Epithelial cell of proximal tubule (primary cell): ENCODE results near the gene C5orf24. TPM values are rescaled to one million over a fixed set of nuclear protein-coding genes. Genes with fewer than 3 reads are reported as not detected.
"Not testable (repeated sequence)": the region's sequence is repeated elsewhere in the genome, so short reads cannot be mapped to it uniquely, and the experiment has no call there.

ENCODE experiments used
- DNase-seq: peaks from one replicate; pipeline ENCODE4 v3.0.0-alpha.2; 2011; ENCODE audit warnings: low read depth
- H3K4me3 ChIP-seq: 2 replicates; pipeline ENCODE4 v1.5.1; 2011; ENCODE audit warnings: low read depth, mild to moderate bottlenecking, low read length
- CTCF ChIP-seq: conservative IDR thresholded peaks from 2 replicates; pipeline ENCODE4 v1.5.1; 2012; ENCODE audit warnings: low read depth, mild to moderate bottlenecking, low read length
- total RNA-seq: library from RNA; depleted of rRNA; stranded (reverse); fragments of >200 nt; gene quantifications from 2 replicates; pipeline ENCODE4 v1.2.3, GENCODE V29; 2015

Gene C5orf24
- total RNA-seq, 1 donor from 2014 or later, result 38.5 TPM

DNA sequence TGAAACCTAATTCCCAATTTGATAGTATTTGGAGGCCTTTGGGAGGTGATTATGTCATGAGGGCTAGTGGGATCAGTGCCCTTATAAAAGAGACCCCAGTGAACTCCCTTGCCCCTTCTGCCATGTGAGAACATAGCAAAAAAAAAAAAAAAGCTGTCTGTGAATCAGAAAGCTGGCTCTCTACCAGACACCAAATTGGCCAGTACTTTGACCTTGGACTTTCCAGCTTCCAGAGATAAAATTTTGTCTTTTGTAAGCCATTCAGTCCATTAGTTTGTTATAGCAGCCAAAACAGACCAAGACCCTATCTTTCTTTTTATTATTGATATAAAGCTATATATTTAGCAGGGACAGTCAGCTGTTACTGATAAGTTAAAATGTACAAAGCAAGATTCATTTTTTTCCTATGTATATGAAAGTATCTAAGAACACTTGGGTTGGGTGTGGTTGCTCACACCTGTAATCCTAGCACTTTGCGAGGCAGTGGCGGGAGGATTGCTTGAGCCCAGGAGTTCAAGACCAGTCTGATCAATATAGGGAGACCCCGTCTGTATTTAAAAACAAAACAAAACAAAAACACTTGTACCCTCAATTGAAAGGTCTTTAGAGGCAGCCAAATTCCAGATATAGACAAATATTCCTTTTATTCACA lies 8.1 kb upstream of the C5orf24 start:
- DNase-seq, result no peak
- H3K4me3 ChIP-seq, result no peak overlapping the region
- TF ChIP-seq CTCF, result no peak

DNA sequence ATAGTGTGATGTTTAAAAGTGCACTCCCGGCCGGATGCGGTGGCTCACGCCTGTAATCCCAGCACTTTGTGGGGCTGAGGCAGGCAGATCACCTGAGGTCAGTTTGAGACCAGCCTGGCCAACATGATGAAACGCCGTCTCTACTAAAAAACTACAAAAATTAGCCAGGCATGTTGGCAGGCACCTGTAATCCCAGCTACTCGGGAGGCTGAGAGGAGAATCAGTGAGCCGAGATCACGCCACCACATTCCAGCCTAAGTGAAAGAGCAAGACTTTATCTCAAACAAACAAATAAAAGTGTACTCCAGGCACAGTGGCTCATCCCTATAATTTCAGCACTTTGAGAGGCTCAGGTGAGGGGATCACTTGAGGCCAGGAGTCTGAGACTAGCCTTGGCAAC lies 7.4 kb upstream of the C5orf24 start:
- not testable (repeated sequence) for H3K4me3 ChIP-seq, DNase-seq

DNA sequence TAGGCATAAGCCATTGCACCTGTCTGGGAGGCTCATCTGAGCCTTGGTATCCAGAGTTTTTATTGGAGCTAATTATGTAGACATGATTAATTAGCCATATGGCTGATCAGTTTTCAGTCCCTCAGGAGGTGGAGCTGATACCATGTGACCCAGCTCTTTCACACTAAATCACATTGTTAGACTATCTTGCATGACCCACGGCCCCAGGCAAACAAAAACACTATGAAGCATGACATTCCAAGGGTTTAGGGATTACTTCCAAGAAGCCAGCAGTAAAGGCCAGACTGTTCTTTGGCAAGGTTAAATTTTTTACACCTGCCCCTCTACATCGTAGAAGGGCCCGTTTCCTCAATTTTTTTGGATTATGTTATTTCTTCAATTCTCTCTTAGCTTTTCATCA lies 5.0 kb upstream of the C5orf24 start:
- no peak for DNase-seq
- no peak for TF ChIP-seq CTCF

DNA sequence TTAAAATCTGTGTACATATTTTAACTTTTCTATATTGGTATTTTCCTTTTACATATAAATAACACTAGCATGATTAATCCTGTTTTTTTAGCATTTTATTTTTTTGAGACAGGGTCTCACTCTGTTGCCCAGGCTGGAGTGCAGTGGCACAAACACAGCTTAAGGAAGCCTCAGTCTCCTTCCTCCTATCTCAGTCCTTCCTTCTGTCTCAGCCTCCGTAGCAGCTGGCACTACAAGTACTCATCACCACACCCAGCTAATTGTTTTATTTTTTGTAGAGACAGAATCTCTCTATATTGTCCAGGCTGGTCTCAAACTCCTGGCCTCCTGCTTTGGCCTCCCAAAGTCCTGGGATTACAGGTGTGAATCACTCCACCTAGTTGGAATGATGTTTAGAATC lies 1.5 kb upstream of the C5orf24 start:
- no peak for TF ChIP-seq CTCF
- DNase-seq, result no peak
- H3K4me3 ChIP-seq, result no peak overlapping the region

More for the DNA sequence above, 5.0 kb upstream of the C5orf24 start:
- H3K4me3 ChIP-seq, result no peak overlapping the region

- no peak for TF ChIP-seq CTCF
- no peak for DNase-seq
- peak overlapping the region; percentile 81 for H3K4me3 ChIP-seq
These were observed 375 bp upstream of the C5orf24 start for GRCh38 chr5:134845335-134845851.

- no peak for TF ChIP-seq CTCF
- H3K4me3 ChIP-seq, result peak overlapping the region; percentile 81
- no peak for DNase-seq
These were observed 833 bp downstream of the C5orf24 start for GRCh38 chr5:134846641-134846960.

DNA sequence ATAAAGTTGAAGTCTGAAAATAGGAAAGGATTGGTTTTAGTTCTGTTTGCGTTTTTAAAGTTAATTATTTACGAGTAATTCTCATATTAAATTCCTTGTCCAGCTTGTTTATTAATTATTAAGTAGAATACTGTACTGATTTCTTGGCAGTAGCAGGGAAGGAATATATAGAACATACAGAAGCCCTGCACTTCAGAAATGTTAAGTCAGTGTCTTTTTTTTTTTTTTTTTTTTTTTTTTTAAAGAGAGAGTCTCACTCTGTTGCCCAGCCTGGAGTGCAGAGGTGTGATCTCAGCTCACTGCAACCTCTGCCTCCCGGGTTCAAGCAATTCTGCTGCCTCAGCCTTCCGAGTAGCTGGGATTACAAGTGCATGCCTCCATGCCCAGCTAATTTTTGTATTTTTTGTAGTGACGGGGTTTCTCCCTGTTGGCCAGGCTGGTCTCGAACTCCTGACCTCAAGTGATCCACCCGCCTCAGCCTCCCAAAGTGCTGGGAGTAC lies 3.7 kb downstream of the C5orf24 start:
- not testable (repeated sequence) for DNase-seq, H3K4me3 ChIP-seq

DNA sequence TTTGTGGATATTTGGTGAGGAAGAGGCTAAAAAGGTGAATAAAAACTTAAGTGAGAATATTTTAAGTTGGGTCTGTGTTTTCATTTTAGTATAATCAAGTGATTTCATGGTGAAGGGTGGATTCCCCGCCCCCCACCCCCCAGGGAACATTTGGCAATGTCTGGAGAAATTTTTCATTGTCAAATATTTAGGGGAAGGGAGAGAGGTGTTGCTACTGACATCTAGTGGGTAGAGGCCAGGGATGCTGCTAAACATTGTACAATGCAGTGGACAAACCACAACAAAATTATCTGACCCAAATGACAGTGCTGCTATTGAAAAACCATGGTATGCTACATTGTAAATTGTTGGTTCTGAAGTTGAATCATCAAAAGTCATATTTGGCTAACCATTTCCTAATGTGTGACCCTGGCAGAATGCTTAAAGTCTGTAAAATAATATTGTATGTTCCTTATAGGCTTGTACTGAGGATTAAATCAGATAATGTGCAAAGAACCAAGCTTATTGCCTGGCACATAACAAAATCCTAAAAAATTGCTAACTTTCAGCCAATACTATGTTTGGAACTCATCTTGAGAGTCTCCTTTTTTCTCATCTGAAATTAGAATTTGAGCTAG lies 5.6 kb downstream of the C5orf24 start:
- TF ChIP-seq CTCF, result peak; percentile 70
- DNase-seq, result no peak
- H3K4me3 ChIP-seq, result no peak overlapping the region

DNA sequence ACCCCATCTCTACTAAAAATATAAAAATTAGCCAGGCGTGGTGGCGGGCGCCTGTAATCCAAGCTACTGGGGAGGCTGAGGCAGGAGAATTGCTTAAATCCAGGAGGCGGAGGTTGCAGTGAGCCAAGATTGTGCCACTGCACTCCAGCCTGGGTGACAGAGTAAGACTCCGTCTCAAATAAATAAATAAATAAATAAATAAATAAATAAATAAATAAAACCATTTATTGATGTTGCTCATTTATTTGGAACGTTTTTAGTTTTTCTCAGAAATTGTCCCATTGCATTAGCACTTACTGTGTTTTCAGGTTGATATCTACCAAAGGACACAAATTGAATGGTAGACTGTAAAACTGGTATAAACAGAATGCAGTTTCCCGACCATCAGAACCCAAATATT lies 10.7 kb downstream of the C5orf24 start:
- H3K4me3 ChIP-seq, DNase-seq: not testable (repeated sequence)
